LNCAP (cell line): ENCODE measurements around the gene VSIG1.
A peak's percentile ranks its signal among the peaks of the same experiment; 100 is the strongest.

Experiments
- CTCF ChIP-seq: fragments of 450-650 bp; IDR thresholded peaks from 2 replicates; pipeline ENCODE4 v1.5.1; 2017; ENCODE audit warnings: mild to moderate bottlenecking

The VSIG1 gene

GRCh38 chrX:108044554-108045256, at the start of gene VSIG1:
VSIG1 (plus strand) TSS chrX:108045065; CDS start chrX:108045131, 66 bp downstream.
- no peak for TF ChIP-seq CTCF

DNA sequence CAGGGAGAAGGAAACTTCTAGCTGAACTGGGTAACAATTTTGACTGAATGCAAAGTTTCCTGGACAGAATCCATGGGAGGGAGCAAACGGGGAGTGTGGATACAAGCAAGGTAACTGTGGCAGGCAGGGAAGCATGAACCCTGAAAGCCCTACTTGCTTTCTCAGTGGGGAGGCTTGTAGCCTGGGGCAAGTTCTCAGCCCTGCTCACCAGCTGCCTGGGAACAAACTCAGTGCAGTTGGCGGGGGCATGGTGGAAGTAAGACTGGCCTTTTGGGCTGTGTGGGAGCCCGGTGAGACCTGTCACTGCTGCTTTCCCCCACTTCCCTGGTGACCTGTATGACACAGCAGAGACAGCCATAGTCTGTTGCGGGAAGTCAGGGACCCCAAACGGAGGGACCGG, 48.7 kb upstream of the VSIG1 start:
- no peak for TF ChIP-seq CTCF

- TF ChIP-seq CTCF, result no peak
Measured at GRCh38 chrX:108000751-108001150, 44.1 kb upstream of the VSIG1 start.

DNA sequence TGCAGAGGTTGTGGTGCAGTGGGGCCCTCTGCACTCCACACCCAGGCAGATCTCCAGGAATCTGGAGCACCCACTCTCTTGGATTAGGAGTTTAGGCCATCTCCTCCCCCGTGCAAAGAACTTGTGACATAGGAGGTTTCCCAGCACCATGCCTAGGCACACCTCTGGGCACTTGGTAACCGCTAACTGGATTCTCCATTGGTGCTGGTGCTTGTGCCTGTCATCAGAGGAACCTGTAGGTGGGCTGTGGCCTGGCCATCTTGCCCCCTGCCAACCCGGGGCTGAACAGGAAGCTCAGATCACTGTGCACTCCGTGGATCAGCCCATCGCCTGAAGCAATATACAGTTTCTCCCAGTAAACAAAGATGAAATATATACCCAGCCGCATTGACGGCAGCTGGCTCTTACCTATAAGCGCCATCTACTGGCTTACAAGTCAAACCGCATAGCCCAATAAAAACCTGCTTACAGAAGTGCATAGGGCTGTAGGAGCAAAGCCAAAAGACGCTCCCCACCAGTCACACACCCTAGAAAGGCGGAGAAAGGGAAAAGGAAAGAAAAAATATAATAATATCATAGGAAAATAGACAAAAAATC, 43.5 kb upstream of the VSIG1 start:
- peak; percentile 58 for TF ChIP-seq CTCF

GRCh38 chrX:108018656-108019381, 26.0 kb upstream of the VSIG1 start:
- no peak for TF ChIP-seq CTCF

DNA sequence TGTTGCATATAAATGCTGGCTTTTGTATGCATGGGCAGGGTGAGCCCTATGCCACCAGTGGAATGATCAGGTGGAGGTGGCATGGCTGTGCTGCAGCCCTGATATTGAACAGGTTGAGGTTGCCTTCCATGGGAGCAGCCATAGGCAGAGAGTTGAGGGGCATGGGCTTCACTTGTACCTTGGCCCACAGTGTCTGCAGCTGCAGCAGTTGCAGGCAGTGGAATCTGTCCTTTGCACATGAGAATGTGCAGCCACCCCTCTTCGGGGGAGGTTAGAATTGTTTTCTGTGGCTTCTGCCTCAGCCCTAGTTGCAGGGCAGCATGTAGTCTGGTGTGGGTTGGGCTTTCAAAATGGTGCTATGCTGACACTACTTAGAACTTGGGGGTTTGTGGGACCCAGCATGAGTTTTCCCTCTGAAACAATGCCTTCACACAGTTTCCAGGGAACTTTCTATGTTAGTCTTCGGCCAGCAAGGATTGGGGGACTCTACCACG, 25.4 kb upstream of the VSIG1 start:
- TF ChIP-seq CTCF, result no peak

GRCh38 chrX:108020631-108021030, 24.2 kb upstream of the VSIG1 start:
- peak; percentile 54 for TF ChIP-seq CTCF
